Gastroesophageal sphincter (tissue), 4 donors: ENCODE data around the gene SUN5. TPM values are rescaled to one million over a fixed set of nuclear protein-coding genes. Genes with fewer than 3 reads are reported as not detected.

Experiments
- ATAC-seq: fragments of 150-250 bp; one replicate; pipeline ENCODE4 v1.9.1; 2016; ENCODE audit warnings: mild to moderate bottlenecking, moderate library complexity
- H3K27ac ChIP-seq, 4 donors: fragments of 200-600 bp; sonication (generic) in 3 of 4; 1 replicate in 3 of 4; 2 replicates in 1 of 4; pipeline ENCODE4 v1.5.1; 2016 to 2019
- H3K27me3 ChIP-seq: fragments of 200-600 bp; sonication (generic); one replicate; pipeline ENCODE4 v1.5.1; 2019
- H3K36me3 ChIP-seq, 2 donors: fragments of 200-600 bp; sonication (generic); one replicate each; pipeline ENCODE4 v1.5.1; 2019; ENCODE audit warnings: control low read depth in 1 of 2
- H3K4me1 ChIP-seq, 3 donors: fragments of 200-600 bp; sonication (generic); 1 replicate in 2 of 3; 2 replicates in 1 of 3; pipeline ENCODE4 v1.5.1; 2016 to 2019; ENCODE audit warnings: control low read depth in 2 of 3
- H3K4me3 ChIP-seq, 2 donors: fragments of 200-600 bp; sonication (generic); one replicate each; pipeline ENCODE4 v1.5.1; 2019; ENCODE audit warnings: mild to moderate bottlenecking in 1 of 2, moderate library complexity in 1 of 2
- H3K9me3 ChIP-seq, 3 donors: fragments of 200-600 bp; sonication (generic); one replicate each; pipeline ENCODE4 v1.5.1; 2017 to 2019; ENCODE audit warnings: control low read depth in 2 of 3
- EP300 ChIP-seq: sonication (generic); formaldehyde crosslinking; IDR thresholded peaks from one replicate; pipeline ENCODE4 v1.6.1; 2017; ENCODE audit warnings: antibody characterized with exemption, mild to moderate bottlenecking
- POLR2A ChIP-seq, 2 donors: fragments of 450-650 bp; IDR thresholded peaks; one replicate each; pipeline ENCODE4 v1.6.1; 2017; ENCODE audit warnings: antibody characterized with exemption in 2 of 2, mild to moderate bottlenecking in 2 of 2, moderate library complexity in 1 of 2
- POLR2AphosphoS5 ChIP-seq: sonication (generic); formaldehyde crosslinking; IDR thresholded peaks from one replicate; pipeline ENCODE4 v1.6.1; 2017; ENCODE audit warnings: antibody characterized with exemption
- WGBS, 2 donors: methylation state at CpG; one replicate each; pipeline ENCODE4 v1.1.5; 2018; ENCODE audit warnings: low coverage in 1 of 2; 5-methylcytosine and 5-hydroxymethylcytosine counted together
- total RNA-seq, 4 donors: library from RNA; depleted of rRNA; stranded (reverse); fragments of >200 nt; gene quantifications; one replicate each; pipeline ENCODE4 v1.1.0, GENCODE V29; 2016
- TF ChIP-seq, protein P1 (sequence below), 4 experiments: fragments of 200-600 bp in 2 of 4; fragments of 450-650 bp in 2 of 4; sonication (generic) in 1 of 4; IDR thresholded peaks; one replicate each; pipeline ENCODE4 v1.5.1; 2017 to 2019; ENCODE audit warnings: antibody characterized with exemption in 4 of 4, mild to moderate bottlenecking in 2 of 4, moderate library complexity in 2 of 4

SUN5 gene
- total RNA-seq, 4 donors from 2014 or later, result not detected

DNA sequence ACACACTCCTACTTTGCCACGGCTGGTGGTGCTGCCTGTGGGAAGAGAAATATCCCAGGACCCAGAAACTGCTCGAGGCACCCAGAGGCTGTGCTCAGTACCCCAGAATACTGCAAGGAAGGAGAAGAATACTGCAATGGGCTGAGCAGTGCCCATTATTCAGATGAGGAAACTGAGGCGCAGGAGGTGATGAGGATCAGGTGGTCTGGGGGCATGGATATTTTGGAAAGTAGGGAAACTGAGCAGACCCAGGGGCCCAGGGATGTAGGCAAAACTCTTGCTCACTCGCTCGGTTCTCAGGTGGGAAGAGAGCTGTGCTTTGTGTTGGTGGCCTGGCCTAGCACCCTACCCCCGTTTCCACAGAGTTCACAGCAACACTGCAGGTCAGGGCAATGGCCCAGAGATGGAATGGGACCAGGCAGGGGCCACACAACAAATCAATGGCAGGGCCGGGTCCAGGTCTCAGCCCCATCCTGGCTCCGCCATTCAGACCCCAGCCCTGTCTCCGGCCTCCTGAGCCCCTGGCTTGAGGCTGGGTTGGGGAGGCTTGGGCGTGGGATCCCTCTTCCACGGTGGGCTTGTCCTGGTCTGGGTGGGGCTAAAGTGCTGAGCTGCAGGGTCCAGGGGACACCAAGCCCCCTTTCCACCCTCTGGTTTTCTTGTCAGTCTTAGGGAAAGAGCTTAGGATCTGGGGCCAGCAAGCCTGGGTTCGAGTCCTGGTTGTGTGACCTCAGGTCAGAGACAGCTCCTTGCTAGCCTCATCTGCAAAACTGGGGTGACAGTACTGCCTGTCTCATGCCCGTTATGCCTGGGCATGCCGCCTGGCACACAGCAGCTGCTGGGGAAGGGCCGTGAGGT lies 33.9 kb downstream of the SUN5 start:
- ATAC-seq, result no peak
- Histone ChIP-seq H3K4me3 (no peak overlapping the region), H3K27me3 (peaks cover 15% of the 10 kb centered on the region), H3K4me1 (no peaks in the 10 kb centered on the region), H3K27ac (no peak overlapping the region), H3K36me3 (no peaks in the 10 kb centered on the region), H3K9me3 (no peaks in the 10 kb centered on the region)
- 93 to 95% methylated on average over 4 to 5 of the region's 15 CpGs for WGBS, 2 donors
- TF ChIP-seq, protein P1, sequence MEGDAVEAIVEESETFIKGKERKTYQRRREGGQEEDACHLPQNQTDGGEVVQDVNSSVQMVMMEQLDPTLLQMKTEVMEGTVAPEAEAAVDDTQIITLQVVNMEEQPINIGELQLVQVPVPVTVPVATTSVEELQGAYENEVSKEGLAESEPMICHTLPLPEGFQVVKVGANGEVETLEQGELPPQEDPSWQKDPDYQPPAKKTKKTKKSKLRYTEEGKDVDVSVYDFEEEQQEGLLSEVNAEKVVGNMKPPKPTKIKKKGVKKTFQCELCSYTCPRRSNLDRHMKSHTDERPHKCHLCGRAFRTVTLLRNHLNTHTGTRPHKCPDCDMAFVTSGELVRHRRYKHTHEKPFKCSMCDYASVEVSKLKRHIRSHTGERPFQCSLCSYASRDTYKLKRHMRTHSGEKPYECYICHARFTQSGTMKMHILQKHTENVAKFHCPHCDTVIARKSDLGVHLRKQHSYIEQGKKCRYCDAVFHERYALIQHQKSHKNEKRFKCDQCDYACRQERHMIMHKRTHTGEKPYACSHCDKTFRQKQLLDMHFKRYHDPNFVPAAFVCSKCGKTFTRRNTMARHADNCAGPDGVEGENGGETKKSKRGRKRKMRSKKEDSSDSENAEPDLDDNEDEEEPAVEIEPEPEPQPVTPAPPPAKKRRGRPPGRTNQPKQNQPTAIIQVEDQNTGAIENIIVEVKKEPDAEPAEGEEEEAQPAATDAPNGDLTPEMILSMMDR (IDR thresholded peaks at IDR 0.05), result no peak
- TF ChIP-seq POLR2A (IDR thresholded peaks at IDR 0.05) (no peak), EP300 (no peak), POLR2AphosphoS5 (no peak)

DNA sequence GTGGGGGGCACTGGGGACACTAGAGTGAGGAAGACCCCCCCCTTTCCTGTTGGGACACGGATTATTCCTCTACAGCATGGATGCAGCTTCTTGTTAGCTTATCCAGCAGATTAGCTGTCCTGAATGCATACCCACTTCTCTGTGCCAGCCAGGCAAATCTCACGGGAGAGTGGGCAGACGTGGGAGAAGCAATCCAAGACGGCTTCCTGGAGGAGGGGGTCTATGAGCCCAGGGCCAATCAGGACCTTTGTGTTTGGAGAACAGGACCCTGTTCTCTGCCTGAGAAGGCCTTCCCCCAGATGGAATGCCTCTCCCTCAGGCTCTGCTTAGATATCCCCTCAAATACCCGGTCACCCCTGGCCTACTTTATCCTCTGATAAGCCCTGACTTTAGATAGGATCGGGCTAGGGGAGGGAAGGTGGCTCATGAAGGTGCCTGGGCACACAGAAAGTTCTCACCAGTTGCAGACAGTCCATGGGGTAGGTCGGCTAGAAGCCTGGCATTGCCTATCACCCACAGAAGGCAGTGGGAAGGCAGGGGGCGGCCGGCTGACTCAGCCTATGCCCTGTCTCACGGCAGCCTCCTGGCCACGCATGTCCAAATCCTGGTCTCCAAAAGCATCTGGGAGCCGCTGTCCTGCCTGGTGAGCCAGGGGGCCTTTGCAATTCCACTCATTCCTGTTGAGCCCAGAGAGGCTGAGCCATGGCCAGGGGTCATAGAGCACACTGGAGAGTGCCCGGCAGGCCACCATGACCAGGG lies 34.7 kb downstream of the SUN5 start:
- no peaks in the 10 kb centered on the region for H3K36me3 ChIP-seq
- no peak for ATAC-seq
- H3K4me1 ChIP-seq, result no peaks in the 10 kb centered on the region
- no peaks in the 10 kb centered on the region for H3K9me3 ChIP-seq
- TF ChIP-seq, protein P1 (IDR thresholded peaks at IDR 0.05), result no peak
- TF ChIP-seq POLR2AphosphoS5 (no peak), EP300 (no peak), POLR2A (IDR thresholded peaks at IDR 0.05) (no peak)
- WGBS, 2 donors, result 100% methylated on average over 1 of the region's 13 CpGs; no CpG with 5 or more reads in 1 of the 2 donors
- H3K4me3 ChIP-seq, result no peak overlapping the region
- H3K27ac ChIP-seq, result no peak overlapping the region
- peaks cover 15% of the 10 kb centered on the region for H3K27me3 ChIP-seq

DNA sequence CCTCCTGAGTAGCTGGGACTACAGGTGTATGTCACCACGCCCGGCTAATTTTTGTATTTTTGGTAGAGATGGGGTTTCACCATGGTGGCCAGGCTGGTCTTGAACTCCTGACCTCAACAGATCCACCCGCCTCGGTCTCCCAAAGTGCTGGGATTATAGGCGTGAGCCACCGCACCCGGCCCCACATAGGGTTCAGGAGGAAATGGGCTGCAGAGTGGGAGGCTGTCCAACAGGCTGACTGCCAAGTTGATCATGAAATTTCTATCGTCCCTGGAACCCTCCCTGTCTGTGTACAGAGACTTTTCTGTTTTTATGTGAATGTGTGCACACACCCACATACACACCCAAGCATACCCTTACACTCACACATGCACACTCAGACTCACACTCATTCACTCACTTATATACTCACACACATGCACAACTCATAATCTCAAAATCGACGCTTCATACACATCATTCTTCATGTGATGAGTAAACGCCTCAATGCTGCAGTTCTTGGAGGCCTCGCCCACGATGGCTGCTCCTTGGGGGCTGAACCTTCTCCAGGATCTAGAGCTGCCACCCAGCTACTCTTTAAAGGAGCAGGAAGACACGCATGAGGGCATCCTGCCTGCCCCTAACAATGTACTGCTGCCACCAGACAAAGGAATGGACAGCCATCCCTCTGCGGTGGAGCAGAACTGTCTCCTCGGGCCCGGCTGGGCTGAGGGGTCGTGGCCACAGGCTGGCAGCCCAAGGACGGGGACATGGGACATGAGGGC lies 35.6 kb downstream of the SUN5 start:
- TF ChIP-seq EP300 (no peak), POLR2A (IDR thresholded peaks at IDR 0.05) (no peak), POLR2AphosphoS5 (no peak)
- TF ChIP-seq, protein P1 (IDR thresholded peaks at IDR 0.05), result no peak

DNA sequence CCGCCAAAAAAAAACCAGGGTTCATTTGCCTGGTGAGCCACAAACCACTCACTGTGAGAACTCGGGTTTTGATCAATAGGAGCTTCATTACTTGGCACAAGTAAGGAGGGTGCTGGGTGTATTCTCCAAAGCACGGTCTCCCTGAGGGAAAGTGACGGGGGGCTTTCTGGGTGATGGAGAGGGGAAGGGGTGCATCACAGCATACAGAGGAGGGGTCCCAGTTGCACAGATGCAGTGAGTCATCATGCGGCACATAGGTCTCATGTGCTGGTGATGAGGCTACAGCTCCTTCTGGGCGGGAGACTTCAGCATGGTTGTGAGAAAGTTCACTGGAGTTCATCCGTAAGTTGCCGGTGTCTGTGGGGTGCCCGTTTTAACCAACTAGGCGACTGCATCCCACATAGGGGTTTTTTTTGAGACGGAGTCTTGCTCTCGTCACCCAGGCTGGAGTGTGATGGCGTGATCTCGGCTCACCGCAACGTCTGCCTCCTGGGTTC lies 36.2 kb downstream of the SUN5 start:
- TF ChIP-seq EP300, result no peak
- 72 to 95% methylated on average over 5 to 7 of the region's 16 CpGs for WGBS, 2 donors
- ATAC-seq, result no peak

More for the DNA sequence above, 35.6 kb downstream of the SUN5 start:
- Histone ChIP-seq H3K27ac (no peak overlapping the region), H3K27me3 (peaks cover 15% of the 10 kb centered on the region), H3K4me1 (no peaks in the 10 kb centered on the region), H3K9me3 (no peaks in the 10 kb centered on the region), H3K36me3 (no peaks in the 10 kb centered on the region), H3K4me3 (no peak overlapping the region)
- ATAC-seq, result no peak
- 27 to 63% methylated on average over 7 of the region's 19 CpGs for WGBS, 2 donors

More for the DNA sequence above, 36.2 kb downstream of the SUN5 start:
- H3K36me3 ChIP-seq, result no peaks in the 10 kb centered on the region
- no peaks in the 10 kb centered on the region for H3K9me3 ChIP-seq
- H3K27ac ChIP-seq, result no peak overlapping the region
- no peak overlapping the region for H3K4me3 ChIP-seq
- no peaks in the 10 kb centered on the region for H3K4me1 ChIP-seq
- peaks cover 15% of the 10 kb centered on the region for H3K27me3 ChIP-seq
